ENCODE measurements around the gene EXOSC1. TPM values are rescaled to one million over a fixed set of nuclear protein-coding genes. Genes with fewer than 3 reads are reported as not detected.
A peak's percentile ranks its signal among the peaks of the same experiment; 100 is the strongest.

EXOSC1 gene
- total RNA-seq, 2 donors from 2014 or later = 41.3 to 58.0 TPM

DNA sequence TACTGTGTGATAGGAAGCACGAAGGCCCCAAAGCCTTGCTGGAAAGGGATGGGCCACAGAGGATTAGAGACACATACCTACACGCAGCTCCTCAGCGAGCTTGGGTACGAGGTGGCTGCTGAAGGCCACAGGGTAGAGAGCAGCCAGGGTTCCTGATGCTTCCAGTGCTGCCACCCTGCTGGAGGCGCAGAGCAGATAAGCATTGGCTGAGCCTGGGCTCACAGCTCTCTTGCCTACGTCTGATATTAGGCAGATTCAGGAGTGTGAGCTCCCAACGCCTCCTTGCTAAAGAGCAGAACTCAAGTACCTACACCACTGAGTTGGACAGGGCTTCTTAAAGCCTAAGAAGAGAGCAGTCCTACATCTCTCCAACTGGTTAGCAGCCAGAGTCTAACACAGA is 20.2 kb upstream of the EXOSC1 start:
- Mint-ChIP-seq H3K9me3 (no peaks in the 10 kb centered on the region), H3K36me3 (peaks cover 4 to 14% of the 10 kb centered on the region in 2 donors), H3K27ac (peak overlapping the region in 1 of 2 donors; percentile 35)
- ATAC-seq (no peak), DNase-seq (ENCODE audit: low spot score in 2 of 2) (no peak)

DNA sequence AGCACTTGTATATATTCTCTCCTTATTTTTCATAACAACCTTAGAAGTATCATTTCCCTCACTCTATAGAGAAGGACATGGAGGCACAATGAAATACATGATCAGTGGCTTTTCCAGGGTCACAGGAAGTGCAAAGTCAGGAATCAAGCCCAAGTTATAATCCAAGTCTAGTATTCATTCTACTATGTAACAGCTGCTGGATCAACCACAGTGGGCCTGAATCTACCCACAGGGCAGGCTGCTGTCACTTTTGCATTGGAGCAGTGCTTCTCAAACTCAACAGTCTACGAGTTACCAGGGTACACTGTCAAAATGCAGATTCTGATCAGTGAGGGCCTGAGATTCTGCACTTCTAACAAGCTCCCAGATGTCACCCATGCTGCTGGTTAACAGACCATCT is 18.4 kb upstream of the EXOSC1 start:
- no peak for DNase-seq (ENCODE audit: low spot score in 2 of 2)
- ATAC-seq = peak in 1 of 2 donors; percentile 10
- Mint-ChIP-seq H3K9me3 (no peaks in the 10 kb centered on the region), H3K27ac (peak overlapping the region in 1 of 2 donors; percentile 25), H3K36me3 (peaks cover 16 to 27% of the 10 kb centered on the region in 2 donors)

DNA sequence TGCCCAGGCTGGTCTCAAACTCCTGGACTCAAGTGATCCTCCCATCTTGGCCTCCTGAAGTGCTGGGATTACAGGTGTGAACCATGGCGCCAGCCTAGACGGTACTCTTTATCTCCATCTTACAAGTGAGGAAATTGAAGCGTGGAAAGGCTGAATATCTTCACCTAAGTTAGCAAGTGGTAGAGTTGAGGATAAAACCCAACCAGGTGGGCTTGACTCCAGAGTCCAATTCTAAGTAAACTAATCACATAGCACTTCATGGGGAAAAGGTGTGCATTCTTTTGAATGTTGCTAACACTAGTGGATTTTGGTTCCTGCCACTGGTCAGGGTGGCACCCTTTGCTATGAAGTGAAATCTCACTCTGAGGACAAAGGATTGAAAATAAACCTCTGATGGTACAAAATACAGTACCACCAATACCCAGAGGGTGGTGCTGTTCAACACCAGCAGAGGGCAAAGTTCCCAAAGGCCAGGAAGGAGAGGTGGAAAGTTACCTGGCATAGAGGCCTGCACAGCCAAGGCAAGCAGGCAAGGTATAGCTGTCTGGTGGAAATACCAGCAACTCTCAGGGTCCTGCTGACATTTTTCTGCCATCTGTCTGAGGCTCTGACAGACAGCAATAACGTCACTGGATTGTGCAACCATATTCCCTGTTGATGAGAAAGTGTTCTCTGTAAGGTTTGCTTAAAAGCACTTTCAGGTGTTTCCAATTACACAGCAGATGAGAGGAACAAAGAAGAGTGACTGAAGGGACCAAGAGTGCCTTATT is 17.7 kb upstream of the EXOSC1 start:
- Mint-ChIP-seq H3K9me3 (no peaks in the 10 kb centered on the region), H3K36me3 (peaks cover 17 to 34% of the 10 kb centered on the region in 2 donors), H3K27ac (peak overlapping the region; percentile 41 to 65)
- ATAC-seq = peak; percentile 65
- DNase-seq (ENCODE audit: low spot score in 2 of 2) = peak in 1 of 2 donors; percentile 43

DNA sequence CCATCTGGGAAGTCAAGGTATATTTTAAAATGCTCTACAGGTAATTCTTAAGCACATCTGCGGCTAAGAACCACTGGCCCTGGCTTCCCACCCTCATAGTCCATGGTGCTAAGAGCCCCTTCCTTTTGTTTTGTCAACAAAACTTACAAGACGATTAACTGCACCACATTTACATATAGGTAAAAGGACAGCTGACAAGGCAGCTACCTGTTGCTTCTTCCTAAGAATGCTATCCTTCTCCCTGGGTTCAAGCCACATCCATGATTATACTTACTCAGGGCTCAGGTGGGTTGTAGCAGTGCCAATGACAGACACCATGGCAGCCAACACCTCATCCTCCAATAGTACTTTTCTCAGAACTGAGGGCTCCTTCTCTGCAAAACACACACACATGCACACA is 16.5 kb upstream of the EXOSC1 start:
- H3K9me3 Mint-ChIP-seq = no peaks in the 10 kb centered on the region
- peaks cover 17 to 42% of the 10 kb centered on the region in 2 donors for H3K36me3 Mint-ChIP-seq
- DNase-seq (ENCODE audit: low spot score in 2 of 2) (no peak), ATAC-seq (no peak)
- H3K27ac Mint-ChIP-seq = peak overlapping the region in 1 of 2 donors; percentile 28

DNA sequence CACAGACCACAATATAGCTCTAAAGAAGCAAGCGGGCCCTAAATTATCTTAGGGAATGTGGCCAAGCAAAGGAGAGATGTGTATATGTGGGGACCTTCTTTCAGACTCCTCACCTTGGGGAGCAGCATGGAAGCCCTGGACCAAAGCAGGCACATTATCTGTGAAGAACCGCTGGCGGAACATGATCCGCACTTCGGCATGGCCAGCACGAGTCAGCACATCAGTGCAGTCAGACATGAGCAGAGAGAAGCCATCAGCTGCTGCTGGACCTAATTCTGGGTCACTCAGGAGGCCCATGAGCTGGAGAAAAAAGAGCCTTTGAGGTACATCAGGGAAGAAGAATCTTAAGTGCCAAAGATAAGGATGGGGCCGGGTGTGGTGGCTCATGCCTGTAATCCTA is 14.1 kb upstream of the EXOSC1 start:
- H3K9me3 Mint-ChIP-seq = no peaks in the 10 kb centered on the region
- H3K27ac Mint-ChIP-seq = peak overlapping the region; percentile 65 to 84
- DNase-seq (ENCODE audit: low spot score in 2 of 2) (no peak), ATAC-seq (no peak)
- peaks cover 17 to 48% of the 10 kb centered on the region in 2 donors for H3K36me3 Mint-ChIP-seq

DNA sequence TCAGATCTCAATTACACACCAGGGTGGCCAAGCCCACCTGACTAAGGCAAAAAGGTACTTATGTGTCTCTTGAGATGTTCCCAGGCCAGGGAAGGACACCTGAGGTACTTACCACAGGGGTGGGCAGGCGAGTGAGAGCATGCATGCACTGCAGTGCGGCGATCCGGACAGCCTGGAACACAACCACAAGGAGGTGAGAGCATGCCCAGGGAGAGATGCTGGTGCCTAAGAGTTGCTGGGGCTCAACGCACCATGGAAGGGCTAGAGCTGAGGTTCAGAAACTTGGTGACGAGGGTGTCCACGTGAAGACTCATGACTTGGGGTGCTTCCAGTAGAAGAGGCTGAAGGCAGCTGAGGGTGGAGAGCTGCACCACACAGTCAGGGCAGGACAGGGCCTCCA is 13.3 kb upstream of the EXOSC1 start:
- Mint-ChIP-seq H3K36me3 (peaks cover 13 to 48% of the 10 kb centered on the region in 2 donors), H3K9me3 (no peaks in the 10 kb centered on the region), H3K27ac (peak overlapping the region; percentile 65 to 84)
- DNase-seq (ENCODE audit: low spot score in 2 of 2) (no peak), ATAC-seq (no peak)

GRCh38 chr10:97456686-97457065 is 10.9 kb upstream of the EXOSC1 start:
- H3K27ac Mint-ChIP-seq = peak overlapping the region; percentile 60 to 89
- ATAC-seq (no peak), DNase-seq (ENCODE audit: low spot score in 2 of 2) (no peak)
- H3K9me3 Mint-ChIP-seq = no peaks in the 10 kb centered on the region
- peaks cover 22 to 43% of the 10 kb centered on the region in 2 donors for H3K36me3 Mint-ChIP-seq

DNA sequence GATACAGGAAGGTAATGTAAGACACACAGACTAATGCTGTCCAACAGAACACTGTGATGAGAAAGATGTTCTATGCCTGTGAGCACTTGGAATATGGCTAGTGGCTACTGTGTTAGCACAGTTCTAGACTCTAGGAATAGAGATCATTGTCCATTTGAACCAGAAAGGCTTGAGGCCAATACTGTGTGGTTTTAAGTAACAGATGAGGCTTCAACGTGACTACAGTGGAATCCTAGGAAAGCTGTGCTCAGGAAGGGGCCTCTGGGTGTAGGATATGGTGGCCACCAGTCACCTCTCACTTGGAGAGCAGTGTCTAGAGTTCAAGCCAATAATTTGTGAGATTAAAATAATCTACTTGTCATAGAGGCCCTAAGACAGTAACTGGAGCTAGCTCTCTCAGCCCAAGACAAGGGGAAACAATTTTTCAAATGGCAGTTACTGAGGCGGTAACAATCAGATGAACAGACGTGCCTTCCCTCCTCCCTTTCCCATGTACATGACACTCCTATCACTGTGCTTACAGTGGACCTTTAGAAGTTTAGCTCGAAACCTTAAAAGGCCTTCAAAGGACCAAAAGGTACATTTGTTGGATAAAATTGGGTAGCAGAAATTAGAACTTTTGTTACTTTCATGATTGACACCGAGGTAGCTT is 10.4 kb upstream of the EXOSC1 start:
- H3K27ac Mint-ChIP-seq = peak overlapping the region; percentile 60 to 89
- no peaks in the 10 kb centered on the region for H3K9me3 Mint-ChIP-seq

GRCh38 chr10:97454330-97455036 is 8.7 kb upstream of the EXOSC1 start:
- DNase-seq (ENCODE audit: low spot score in 2 of 2) = peak in 1 of 2 donors; percentile 26
- ATAC-seq = peak; percentile 67 to 76
- H3K36me3 Mint-ChIP-seq = peaks cover 12 to 42% of the 10 kb centered on the region in 2 donors
- no peaks in the 10 kb centered on the region for H3K9me3 Mint-ChIP-seq
- peak overlapping the region; percentile 89 to 98 for H3K27ac Mint-ChIP-seq

More for the DNA sequence above, 10.4 kb upstream of the EXOSC1 start:
- DNase-seq (ENCODE audit: low spot score in 2 of 2) (no peak), ATAC-seq (no peak)
- H3K36me3 Mint-ChIP-seq = peaks cover 22 to 43% of the 10 kb centered on the region in 2 donors

DNA sequence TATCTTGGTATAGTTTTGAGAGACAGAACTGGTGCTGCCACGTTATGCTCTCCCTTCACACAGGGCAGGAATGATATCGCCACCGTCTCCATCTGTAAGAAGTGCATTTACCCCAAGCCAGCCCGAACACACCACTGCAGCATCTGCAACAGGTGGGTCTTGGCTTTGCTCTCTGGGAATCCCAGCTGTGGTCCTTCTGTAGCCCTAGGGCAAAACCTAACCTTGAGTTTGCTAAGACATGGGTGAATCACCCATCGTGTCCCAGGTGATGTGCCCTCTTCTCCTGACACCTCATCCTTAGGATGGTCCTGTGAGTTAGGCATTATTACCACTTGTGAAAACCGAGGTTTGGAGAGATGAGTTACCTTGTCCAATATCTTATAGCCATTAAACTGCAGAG is 6.5 kb upstream of the EXOSC1 start:
- Mint-ChIP-seq H3K36me3 (peaks cover 9 to 34% of the 10 kb centered on the region in 2 donors), H3K9me3 (no peaks in the 10 kb centered on the region), H3K27ac (peak overlapping the region; percentile 89 to 90)
- ATAC-seq (no peak), DNase-seq (ENCODE audit: low spot score in 2 of 2) (no peak)

DNA sequence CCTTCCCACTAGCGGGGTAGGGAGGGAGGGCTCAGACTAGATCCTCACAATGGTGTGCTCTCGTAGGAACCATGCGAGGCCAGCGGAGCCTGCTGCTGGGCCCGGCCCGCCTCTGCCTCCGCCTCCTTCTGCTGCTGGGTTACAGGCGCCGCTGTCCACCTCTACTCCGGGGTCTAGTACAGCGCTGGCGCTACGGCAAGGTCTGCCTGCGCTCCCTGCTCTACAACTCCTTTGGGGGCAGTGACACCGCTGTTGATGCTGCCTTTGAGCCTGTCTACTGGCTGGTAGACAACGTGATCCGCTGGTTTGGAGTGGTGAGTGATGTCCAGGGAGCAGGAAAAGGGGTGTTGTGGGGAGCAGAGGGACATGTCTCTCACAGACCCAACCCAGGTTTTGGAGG is 5.8 kb upstream of the EXOSC1 start:
- H3K27ac Mint-ChIP-seq = peak overlapping the region; percentile 89 to 90
- DNase-seq (ENCODE audit: low spot score in 2 of 2) (no peak), ATAC-seq (no peak)
- H3K36me3 Mint-ChIP-seq = peaks cover 9 to 30% of the 10 kb centered on the region in 2 donors
- no peaks in the 10 kb centered on the region for H3K9me3 Mint-ChIP-seq

- peaks cover 10 to 35% of the 10 kb centered on the region in 2 donors for H3K36me3 Mint-ChIP-seq
- no peaks in the 10 kb centered on the region for H3K9me3 Mint-ChIP-seq
- no peak for DNase-seq (ENCODE audit: low spot score in 2 of 2)
- H3K27ac Mint-ChIP-seq = no peak overlapping the region
- ATAC-seq = no peak
Observed at GRCh38 chr10:97450828-97451227, 5.0 kb upstream of the EXOSC1 start.

GRCh38 chr10:97445357-97445721 is 467 bp downstream of the EXOSC1 start:
- no peak for DNase-seq (ENCODE audit: low spot score in 2 of 2)
- peaks cover 29 to 32% of the 10 kb centered on the region in 2 donors for H3K36me3 Mint-ChIP-seq
- peak in 1 of 2 donors; percentile 1 for ATAC-seq
- H3K9me3 Mint-ChIP-seq = no peaks in the 10 kb centered on the region
- peak overlapping the region; percentile 91 to 96 for H3K27ac Mint-ChIP-seq

GRCh38 chr10:97444212-97444611 is 1.6 kb downstream of the EXOSC1 start:
- no peaks in the 10 kb centered on the region for H3K9me3 Mint-ChIP-seq
- H3K27ac Mint-ChIP-seq = peak overlapping the region; percentile 0 to 96
- DNase-seq (ENCODE audit: low spot score in 2 of 2) (no peak), ATAC-seq (peak; percentile 17 to 41)
- peaks cover 26 to 32% of the 10 kb centered on the region in 2 donors for H3K36me3 Mint-ChIP-seq

GRCh38 chr10:97442277-97442676 is 3.5 kb downstream of the EXOSC1 start:
- DNase-seq (ENCODE audit: low spot score in 2 of 2) (no peak), ATAC-seq (no peak)
- Mint-ChIP-seq H3K36me3 (peaks cover 17 to 32% of the 10 kb centered on the region in 2 donors), H3K27ac (no peak overlapping the region), H3K9me3 (no peaks in the 10 kb centered on the region)

DNA sequence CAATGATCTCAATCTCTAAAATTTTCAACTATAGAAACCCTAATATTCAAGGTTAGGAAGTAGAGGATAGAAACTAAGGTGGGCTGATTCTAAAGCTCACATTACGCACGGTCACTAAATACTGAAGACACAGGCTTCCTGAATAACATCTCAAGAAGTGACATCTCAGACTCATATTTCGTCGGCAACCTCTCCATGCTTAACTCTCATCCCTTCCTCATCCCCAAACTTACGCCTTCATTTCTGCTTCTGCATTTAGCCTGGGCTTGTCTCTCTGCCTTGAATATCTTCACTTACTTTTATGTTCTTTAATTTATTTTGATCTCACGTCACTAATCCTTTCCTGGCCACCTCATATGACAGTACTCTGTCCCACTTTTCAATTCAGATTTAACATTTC is 10.6 kb downstream of the EXOSC1 start:
- Mint-ChIP-seq H3K27ac (peak overlapping the region; percentile 2 to 54), H3K9me3 (no peaks in the 10 kb centered on the region), H3K36me3 (peaks cover 13 to 20% of the 10 kb centered on the region in 2 donors)
- DNase-seq (ENCODE audit: low spot score in 2 of 2) (no peak), ATAC-seq (no peak)

DNA sequence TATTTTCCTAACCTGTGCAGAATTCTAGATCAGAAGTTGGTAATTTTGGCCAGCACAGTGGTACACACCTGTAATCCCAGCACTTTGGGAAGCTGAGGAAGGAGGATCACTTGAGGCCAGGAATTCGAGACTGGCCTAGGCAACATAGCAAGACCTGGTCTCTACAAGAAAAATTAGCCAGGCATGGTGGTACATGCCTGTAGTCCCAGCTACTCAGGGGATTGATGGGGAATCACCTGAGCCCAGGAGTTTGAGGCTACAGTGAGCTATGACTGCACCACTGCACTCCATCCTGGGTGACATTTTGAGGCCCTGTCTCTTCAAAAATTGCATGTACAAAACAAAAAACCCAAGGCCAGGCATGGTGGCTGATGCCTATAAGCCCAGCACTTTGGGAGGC is 11.2 kb downstream of the EXOSC1 start:
- peak; percentile 27 to 56 for ATAC-seq
- no peak for DNase-seq (ENCODE audit: low spot score in 2 of 2)
- Mint-ChIP-seq H3K36me3 (peaks cover 13 to 26% of the 10 kb centered on the region in 2 donors), H3K9me3 (no peaks in the 10 kb centered on the region), H3K27ac (peak overlapping the region; percentile 29 to 54)

Measured in activated naive CD4-positive, alpha-beta T cell treated with anti-CD3 and anti-CD28 coated beads, Interleukin-2, amount 50 U/mL, for 72 hours (primary cell).